ENCODE measurements around the gene WWOX. TPM values are rescaled to one million over a fixed set of nuclear protein-coding genes. Genes with fewer than 3 reads are reported as not detected.
A peak's percentile ranks its signal among the peaks of the same experiment; 100 is the strongest.

Gene WWOX
- total and polyA plus RNA-seq, 4 experiments from 2014 or later, result 10.4 to 23.1 (median 17.5) TPM

DNA sequence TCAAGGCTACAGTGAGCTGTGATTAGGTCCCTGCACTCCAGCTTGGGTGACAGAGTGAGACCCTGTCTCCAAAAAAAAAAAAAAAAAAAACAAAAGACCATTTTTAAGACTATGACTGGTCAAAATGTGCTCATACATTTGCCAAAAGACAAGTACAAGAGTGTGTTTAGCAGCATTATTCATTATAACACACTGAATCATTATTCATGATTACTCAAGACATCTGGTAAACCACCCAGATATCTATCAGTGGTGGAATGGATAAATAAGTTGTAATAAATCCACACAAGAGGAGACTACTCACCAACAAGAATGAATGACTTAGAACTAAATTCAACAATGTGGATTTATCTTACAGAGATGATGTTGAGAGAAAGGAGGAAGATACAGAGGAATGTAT is 784.8 kb downstream of the WWOX start:
- Histone ChIP-seq H3K36me3 (ENCODE audit: insufficient read depth, low read length) (no peaks in the 10 kb centered on the region), H3K4me3 (ENCODE audit: low read length in 2 of 2) (no peak overlapping the region), H3K9me3 (ENCODE audit: control insufficient read depth in 1 of 2, low read length in 2 of 2) (no peaks in the 10 kb centered on the region), H3K4me1 (ENCODE audit: insufficient read depth, low read length) (no peaks in the 10 kb centered on the region), H3K27me3 (ENCODE audit: insufficient read depth, low read length) (no peaks in the 10 kb centered on the region), H3K27ac (ENCODE audit: low read depth, low read length) (no peak overlapping the region)
- intact Hi-C loops (cut with micrococcal nuclease), result no loop called here
- H3K27me3 Mint-ChIP-seq, result no peaks in the 10 kb centered on the region
- H3K27ac Mint-ChIP-seq, result no peak overlapping the region
- H3K4me3 Mint-ChIP-seq, result no peak overlapping the region
- CTCF ChIA-PET (ENCODE audit: partially characterized antibody), result no interaction called here
- no peak for DNase-seq
- H3K4me1 Mint-ChIP-seq, result peaks cover 0 to 7% (median 5%) of the 10 kb centered on the region in 4 donors
- POLR2A ChIA-PET (ENCODE audit: partially characterized antibody), result no interaction called here
- no peaks in the 10 kb centered on the region for H3K36me3 Mint-ChIP-seq
- peaks cover 0 to 2% (median 0%) of the 10 kb centered on the region in 8 donors for H3K9me3 Mint-ChIP-seq

GRCh38 chr16:78889346-78889745 is 789.9 kb downstream of the WWOX start:
- H3K9me3 ChIP-seq (ENCODE audit: control insufficient read depth in 1 of 2, low read length in 2 of 2), result no peaks in the 10 kb centered on the region
- no peak overlapping the region for H3K27ac Mint-ChIP-seq
- no peaks in the 10 kb centered on the region for H3K27me3 ChIP-seq (ENCODE audit: insufficient read depth, low read length)
- no peak for DNase-seq
- intact Hi-C loops (cut with micrococcal nuclease), result no loop called here
- no peak overlapping the region for H3K4me3 Mint-ChIP-seq
- no peaks in the 10 kb centered on the region for H3K27me3 Mint-ChIP-seq
- H3K9me3 Mint-ChIP-seq, result peaks cover 0 to 3% (median 0%) of the 10 kb centered on the region in 8 donors
- peaks cover 23 to 36% (median 31%) of the 10 kb centered on the region in 4 donors for H3K4me1 Mint-ChIP-seq
- no peak overlapping the region for H3K27ac ChIP-seq (ENCODE audit: low read depth, low read length)
- H3K4me1 ChIP-seq (ENCODE audit: insufficient read depth, low read length), result peaks cover 36% of the 10 kb centered on the region
- ChIA-PET CTCF (ENCODE audit: partially characterized antibody) (no interaction called here), POLR2A (ENCODE audit: partially characterized antibody) (interaction anchor here (0.6 to 1.0 kb wide), 2 partner anchors 21 to 23 kb away, joined by 3 to 4 read pairs; no protein-coding TSS in a partner anchor)
- H3K36me3 ChIP-seq (ENCODE audit: insufficient read depth, low read length), result no peaks in the 10 kb centered on the region
- H3K36me3 Mint-ChIP-seq, result peaks cover 0 to 5% of the 10 kb centered on the region in 2 donors
- no peak overlapping the region for H3K4me3 ChIP-seq (ENCODE audit: low read length in 2 of 2)

GRCh38 chr16:78890373-78890895 is 791.0 kb downstream of the WWOX start:
- POLR2A ChIA-PET (ENCODE audit: partially characterized antibody), result no interaction called here
- no peak overlapping the region for H3K4me3 ChIP-seq (ENCODE audit: low read length in 2 of 2)
- peak in 2 of 5 donors; percentile 24 to 34 for DNase-seq
- H3K4me1 ChIP-seq (ENCODE audit: insufficient read depth, low read length), result peaks cover 47% of the 10 kb centered on the region
- peaks cover 29 to 47% (median 40%) of the 10 kb centered on the region in 4 donors for H3K4me1 Mint-ChIP-seq
- H3K9me3 ChIP-seq (ENCODE audit: control insufficient read depth in 1 of 2, low read length in 2 of 2), result no peaks in the 10 kb centered on the region
- no peaks in the 10 kb centered on the region for H3K27me3 ChIP-seq (ENCODE audit: insufficient read depth, low read length)
- H3K36me3 ChIP-seq (ENCODE audit: insufficient read depth, low read length), result no peaks in the 10 kb centered on the region
- no peaks in the 10 kb centered on the region for H3K27me3 Mint-ChIP-seq
- H3K36me3 Mint-ChIP-seq, result peaks cover 0 to 5% of the 10 kb centered on the region in 2 donors
- H3K27ac ChIP-seq (ENCODE audit: low read depth, low read length), result peak overlapping the region; percentile 6
- peak overlapping the region in 6 of 7 donors; percentile 69 to 97 (median 91) for H3K27ac Mint-ChIP-seq
- peaks cover 0 to 3% (median 0%) of the 10 kb centered on the region in 8 donors for H3K9me3 Mint-ChIP-seq
- intact Hi-C loops (cut with micrococcal nuclease), result no loop called here
- peak overlapping the region in 6 of 8 donors; percentile 1 to 64 (median 28) for H3K4me3 Mint-ChIP-seq
- CTCF ChIA-PET (ENCODE audit: partially characterized antibody), result no interaction called here

DNA sequence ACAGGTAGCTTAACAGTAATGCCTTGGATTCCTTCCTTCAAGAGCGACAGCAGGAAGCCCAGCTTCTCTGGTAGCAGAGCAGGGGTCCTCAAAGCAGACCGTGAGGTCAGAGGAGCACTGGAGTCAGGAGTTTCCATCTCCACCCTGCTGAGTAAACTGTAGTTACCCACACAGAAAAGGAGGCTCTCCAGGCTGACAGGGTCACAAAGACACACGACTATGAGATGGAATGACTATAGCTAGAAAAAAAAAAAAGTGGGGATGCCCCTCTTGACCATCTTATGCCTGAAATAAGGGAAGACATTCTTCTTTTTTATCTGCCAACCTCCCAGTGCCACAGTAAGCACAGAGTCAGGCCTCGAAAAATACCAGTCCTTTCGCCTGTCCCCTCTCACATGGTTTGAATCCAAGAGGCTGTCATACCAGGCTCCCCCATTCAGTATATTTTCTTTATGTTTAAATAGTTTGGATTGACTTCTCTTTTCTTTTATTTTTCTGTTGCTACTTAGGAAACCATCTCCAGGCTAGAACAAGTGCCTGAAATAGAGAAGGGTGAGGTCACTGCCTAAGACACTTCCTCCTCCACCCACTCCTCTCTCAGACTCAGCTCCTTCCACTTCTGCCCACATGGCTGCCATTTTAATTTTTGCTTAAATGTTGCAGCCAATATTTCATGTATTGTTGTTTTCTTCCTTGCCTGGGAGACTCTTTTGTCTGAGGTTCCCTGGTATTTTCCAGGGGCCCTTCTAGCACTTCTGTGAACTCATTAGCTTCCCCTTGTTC is 793.7 kb downstream of the WWOX start:
- Mint-ChIP-seq H3K27me3 (no peaks in the 10 kb centered on the region), H3K27ac (peak overlapping the region; percentile 56 to 88 (median 77)), H3K4me3 (peak overlapping the region in 6 of 8 donors; percentile 3 to 55 (median 28)), H3K9me3 (peaks cover 0 to 3% (median 0%) of the 10 kb centered on the region in 8 donors), H3K36me3 (peaks cover 0 to 5% of the 10 kb centered on the region in 2 donors), H3K4me1 (peaks cover 44 to 66% (median 57%) of the 10 kb centered on the region in 4 donors)
- intact Hi-C loops (cut with micrococcal nuclease), result no loop called here
- POLR2A ChIA-PET (ENCODE audit: partially characterized antibody), result interaction anchor here (1.0 to 2.0 kb wide), 2 partner anchors 394 to 705 kb away, joined by 3 to 8 read pairs; no protein-coding TSS in a partner anchor
- peaks cover 71% of the 10 kb centered on the region for H3K4me1 ChIP-seq (ENCODE audit: insufficient read depth, low read length)
- no peaks in the 10 kb centered on the region for H3K27me3 ChIP-seq (ENCODE audit: insufficient read depth, low read length)
- H3K9me3 ChIP-seq (ENCODE audit: control insufficient read depth in 1 of 2, low read length in 2 of 2), result no peaks in the 10 kb centered on the region
- H3K4me3 ChIP-seq (ENCODE audit: low read length in 2 of 2), result no peak overlapping the region
- H3K27ac ChIP-seq (ENCODE audit: low read depth, low read length), result no peak overlapping the region
- no peaks in the 10 kb centered on the region for H3K36me3 ChIP-seq (ENCODE audit: insufficient read depth, low read length)
- CTCF ChIA-PET (ENCODE audit: partially characterized antibody), result interaction anchor here (1.6 kb wide), 1 partner anchor 19 kb away, joined by 3 read pairs; no protein-coding TSS in a partner anchor
- peak in 1 of 5 donors; percentile 27 for DNase-seq

DNA sequence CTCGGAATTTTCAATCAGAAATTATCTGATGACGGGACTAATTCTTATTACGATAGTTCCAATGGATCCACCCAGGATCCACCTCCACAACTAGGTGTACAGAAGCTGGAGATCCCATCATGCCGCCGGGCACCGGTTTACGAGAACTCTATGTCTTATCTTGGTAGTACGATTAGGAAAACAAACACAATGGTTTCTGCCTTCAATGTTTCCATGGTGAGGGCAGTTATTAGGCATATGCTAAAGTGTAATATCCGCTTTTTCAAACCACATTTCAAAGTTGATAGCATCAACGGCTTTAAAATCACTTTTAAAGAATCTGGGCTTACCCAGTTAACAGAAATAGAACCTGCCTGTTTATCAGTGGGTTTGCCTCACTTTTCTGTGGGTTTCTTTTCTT is 795.4 kb downstream of the WWOX start:
- H3K36me3 ChIP-seq (ENCODE audit: insufficient read depth, low read length), result no peaks in the 10 kb centered on the region
- Mint-ChIP-seq H3K4me3 (peak overlapping the region; percentile 41 to 85 (median 74)), H3K9me3 (peaks cover 0 to 3% (median 0%) of the 10 kb centered on the region in 8 donors), H3K36me3 (peaks cover 0 to 5% of the 10 kb centered on the region in 2 donors), H3K27ac (peak overlapping the region; percentile 87 to 97 (median 93)), H3K27me3 (no peaks in the 10 kb centered on the region), H3K4me1 (peaks cover 43 to 80% (median 57%) of the 10 kb centered on the region in 4 donors)
- peaks cover 79% of the 10 kb centered on the region for H3K4me1 ChIP-seq (ENCODE audit: insufficient read depth, low read length)
- peak; percentile 43 to 76 (median 58) for DNase-seq
- ChIA-PET CTCF (ENCODE audit: partially characterized antibody) (interaction anchor here (1.6 kb wide), 1 partner anchor 17 kb away, joined by 3 read pairs; no protein-coding TSS in a partner anchor), POLR2A (ENCODE audit: partially characterized antibody) (interaction anchor here (0.9 to 2.0 kb wide), 4 partner anchors 12 to 706 kb away, joined by 3 to 8 read pairs (median 3); partner anchors contain the start of gene MAF)
- H3K4me3 ChIP-seq (ENCODE audit: low read length in 2 of 2), result no peak overlapping the region
- H3K9me3 ChIP-seq (ENCODE audit: control insufficient read depth in 1 of 2, low read length in 2 of 2), result no peaks in the 10 kb centered on the region
- H3K27me3 ChIP-seq (ENCODE audit: insufficient read depth, low read length), result no peaks in the 10 kb centered on the region
- H3K27ac ChIP-seq (ENCODE audit: low read depth, low read length), result peak overlapping the region; percentile 47
- intact Hi-C loops (cut with micrococcal nuclease), result no loop called here

GRCh38 chr16:78895681-78896080 is 796.2 kb downstream of the WWOX start:
- peak in 1 of 5 donors; percentile 23 for DNase-seq
- Mint-ChIP-seq H3K4me1 (peaks cover 40 to 79% (median 54%) of the 10 kb centered on the region in 4 donors), H3K36me3 (no peaks in the 10 kb centered on the region), H3K4me3 (peak overlapping the region; percentile 47 to 85 (median 74)), H3K27ac (peak overlapping the region; percentile 87 to 97 (median 92)), H3K27me3 (no peaks in the 10 kb centered on the region), H3K9me3 (peaks cover 0 to 3% (median 0%) of the 10 kb centered on the region in 8 donors)
- intact Hi-C loops (cut with micrococcal nuclease), result no loop called here
- Histone ChIP-seq H3K36me3 (ENCODE audit: insufficient read depth, low read length) (no peaks in the 10 kb centered on the region), H3K9me3 (ENCODE audit: control insufficient read depth in 1 of 2, low read length in 2 of 2) (no peaks in the 10 kb centered on the region), H3K4me3 (ENCODE audit: low read length in 2 of 2) (no peak overlapping the region), H3K27me3 (ENCODE audit: insufficient read depth, low read length) (no peaks in the 10 kb centered on the region), H3K4me1 (ENCODE audit: insufficient read depth, low read length) (peaks cover 74% of the 10 kb centered on the region), H3K27ac (ENCODE audit: low read depth, low read length) (peak overlapping the region; percentile 39)
- CTCF ChIA-PET (ENCODE audit: partially characterized antibody), result no interaction called here
- POLR2A ChIA-PET (ENCODE audit: partially characterized antibody), result interaction anchor here (0.9 to 1.8 kb wide), 6 partner anchors 12 to 706 kb away, joined by 3 to 6 read pairs (median 3); partner anchors contain the start of gene MAF

DNA sequence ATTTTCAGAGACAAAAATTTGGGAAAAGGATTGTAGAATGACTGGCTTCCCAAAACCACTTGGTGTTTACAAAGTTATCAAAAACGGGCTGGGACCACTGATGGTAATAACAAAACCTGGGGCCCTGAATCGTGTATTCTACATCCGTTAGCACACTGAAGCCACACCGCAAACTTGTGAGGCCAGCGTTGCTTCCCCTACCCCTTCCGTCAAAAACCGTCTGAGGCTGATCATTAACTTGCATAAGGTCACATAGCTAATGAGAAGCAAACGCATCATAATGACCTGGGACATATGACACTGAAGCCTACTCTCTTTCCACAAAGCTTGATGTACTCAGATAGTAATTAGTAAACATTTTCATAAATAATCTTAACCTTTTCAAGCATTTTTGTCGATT is 796.8 kb downstream of the WWOX start:
- Histone ChIP-seq H3K4me1 (ENCODE audit: insufficient read depth, low read length) (peaks cover 74% of the 10 kb centered on the region), H3K9me3 (ENCODE audit: control insufficient read depth in 1 of 2, low read length in 2 of 2) (no peaks in the 10 kb centered on the region), H3K36me3 (ENCODE audit: insufficient read depth, low read length) (no peaks in the 10 kb centered on the region), H3K27me3 (ENCODE audit: insufficient read depth, low read length) (no peaks in the 10 kb centered on the region), H3K4me3 (ENCODE audit: low read length in 2 of 2) (no peak overlapping the region), H3K27ac (ENCODE audit: low read depth, low read length) (peak overlapping the region; percentile 24)
- intact Hi-C loops (cut with micrococcal nuclease), result no loop called here
- POLR2A ChIA-PET (ENCODE audit: partially characterized antibody), result interaction anchor here (1.0 to 1.8 kb wide), 6 partner anchors 16 to 706 kb away, joined by 3 to 6 read pairs (median 4); partner anchors contain the start of gene MAF
- no peaks in the 10 kb centered on the region for H3K27me3 Mint-ChIP-seq
- H3K27ac Mint-ChIP-seq, result peak overlapping the region; percentile 87 to 97 (median 92)
- no peaks in the 10 kb centered on the region for H3K36me3 Mint-ChIP-seq
- peaks cover 38 to 81% (median 54%) of the 10 kb centered on the region in 4 donors for H3K4me1 Mint-ChIP-seq
- DNase-seq, result peak; percentile 43 to 67 (median 55)
- CTCF ChIA-PET (ENCODE audit: partially characterized antibody), result interaction anchor here (0.5 kb wide), 1 partner anchor 512 kb away, joined by 3 read pairs; no protein-coding TSS in a partner anchor
- H3K4me3 Mint-ChIP-seq, result peak overlapping the region; percentile 36 to 81 (median 66)
- H3K9me3 Mint-ChIP-seq, result peaks cover 0 to 3% (median 0%) of the 10 kb centered on the region in 8 donors
